CD4-positive, alpha-beta T cell (primary cell): Measurements from ENCODE around the gene INO80. TPM values are rescaled to one million over a fixed set of nuclear protein-coding genes. Genes with fewer than 3 reads are reported as not detected.

ENCODE experiments used
- ATAC-seq: fragments of 200-7000 bp; cut with Tn5 transposase; one replicate; pipeline ENCODE4 v1.10.0; 2022; ENCODE audit warnings: mild to moderate bottlenecking; ENCODE audit not compliant: poor library complexity
- CTCF ChIA-PET: fragments of 350-600 bp; sonication (Branson Sonifier 250); formaldehyde crosslinking; loops from one replicate; lab custom pipeline; 2021; ENCODE audit warnings: antibody characterized with exemption, inconsistent platforms; lab: Charles Lee
- POLR2A ChIA-PET: fragments of 350-600 bp; sonication (Branson Sonifier 250); formaldehyde crosslinking; loops from one replicate; lab custom pipeline; 2021; ENCODE audit warnings: antibody characterized with exemption, inconsistent platforms; lab: Charles Lee
- DNase-seq, 14 experiments: peaks; one replicate each; pipeline ENCODE4 v3.0.0-alpha.2; 2013 to 2020; ENCODE audit warnings: mixed read lengths in 2 of 14
- H3K27ac ChIP-seq, 2 donors: one replicate each; pipeline versions ENCODE4 v1.5.1 to v1.7.0; 2013; ENCODE audit warnings: low read length in 2 of 2, low read depth in 1 of 2, mild to moderate bottlenecking in 1 of 2
- H3K27me3 ChIP-seq, 2 experiments: 1 replicate in 1 of 2; 2 replicates in 1 of 2; pipeline versions ENCODE4 v1.6.1 to v1.7.0; 2013; ENCODE audit warnings: low read length in 2 of 2, control low read depth in 1 of 2, mild to moderate bottlenecking in 1 of 2, moderate library complexity in 1 of 2; ENCODE audit not compliant: insufficient read depth in 2 of 2, control insufficient read depth in 1 of 2
- H3K36me3 ChIP-seq: one replicate; pipeline ENCODE4 v1.6.1; 2013; ENCODE audit warnings: low read length, control low read depth; ENCODE audit not compliant: insufficient read depth
- H3K4me1 ChIP-seq: one replicate; pipeline ENCODE4 v1.6.1; 2013; ENCODE audit warnings: low read length, control low read depth; ENCODE audit not compliant: insufficient read depth
- H3K4me3 ChIP-seq: one replicate; pipeline ENCODE4 v1.5.1; 2013; ENCODE audit warnings: mild to moderate bottlenecking, low read length, moderate library complexity
- H3K9me3 ChIP-seq, 2 experiments: 1 replicate in 1 of 2; 2 replicates in 1 of 2; pipeline versions ENCODE4 v1.6.1 to v1.7.0; 2013; ENCODE audit warnings: low read length in 2 of 2, mild to moderate bottlenecking in 2 of 2, control low read depth in 1 of 2, moderate library complexity in 1 of 2; ENCODE audit not compliant: control insufficient read depth in 1 of 2, insufficient read depth in 1 of 2
- H3K27ac Mint-ChIP-seq: one replicate; pipeline ENCODE4 v1.8.0; 2020; ENCODE audit warnings: mixed read lengths
- H3K27me3 Mint-ChIP-seq: one replicate; pipeline ENCODE4 v1.8.0; 2021; ENCODE audit warnings: mixed read lengths
- H3K36me3 Mint-ChIP-seq: one replicate; pipeline ENCODE4 v1.8.0; 2021; ENCODE audit warnings: low read depth, mixed read lengths
- H3K4me1 Mint-ChIP-seq: one replicate; pipeline ENCODE4 v1.8.0; 2021; ENCODE audit warnings: low read depth, mixed read lengths
- H3K4me3 Mint-ChIP-seq: one replicate; pipeline ENCODE4 v1.8.0; 2020; ENCODE audit warnings: mild to moderate bottlenecking, mixed read lengths
- H3K9me3 Mint-ChIP-seq: one replicate; pipeline ENCODE4 v1.8.0; 2020; ENCODE audit warnings: mixed read lengths
- intact Hi-C, 2 experiments: fragments of 100-400 bp; cut with DNase I in 1 of 2; cut with micrococcal nuclease in 1 of 2; formaldehyde crosslinking; loops; one replicate each; pipeline versions ENCODE4 v1.15.1 to v1.9.0; 2023 to 2025; cut with DNase I, micrococcal nuclease
- total RNA-seq, 174 experiments: library from RNA in 2 of 174; stranded (reverse) in 2 of 174; gene quantifications; one replicate each; pipeline ENCODE4 v1.2.3 and lab custom pipeline; 2021 to 2026
- TF ChIP-seq, protein P1 (sequence below): fragments of 200-600 bp; IDR thresholded peaks from one replicate; pipeline ENCODE4 v1.8.0; 2022; ENCODE audit warnings: antibody characterized with exemption, mild to moderate bottlenecking

INO80 gene
- total RNA-seq, 2 experiments from 2014 or later = 20.3 to 22.9 TPM

DNA sequence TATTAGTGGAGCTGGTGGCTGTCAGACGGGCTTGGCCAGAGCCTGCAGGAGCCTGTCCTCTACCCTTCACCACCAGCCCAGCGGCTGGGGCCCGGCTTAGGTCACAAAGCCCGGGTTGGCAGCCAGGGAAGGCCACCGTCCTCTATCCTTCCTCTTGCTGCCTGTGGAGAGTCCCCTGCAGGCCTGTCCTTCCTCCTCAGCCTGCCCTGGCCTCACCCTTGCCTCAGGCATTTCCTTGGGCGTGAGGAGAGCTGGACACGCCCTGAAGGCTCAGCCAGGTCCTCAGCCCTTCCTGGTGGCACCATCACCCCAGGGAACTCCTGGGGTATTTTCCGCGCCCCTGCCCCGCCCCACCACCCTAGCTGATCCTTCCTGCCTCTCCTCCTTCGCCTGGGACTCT lies 155.2 kb downstream of the INO80 start:
- Histone ChIP-seq H3K4me3 (no peak overlapping the region), H3K36me3 (no peaks in the 10 kb centered on the region), H3K27me3 (no peaks in the 10 kb centered on the region), H3K9me3 (no peaks in the 10 kb centered on the region), H3K4me1 (no peaks in the 10 kb centered on the region), H3K27ac (no peak overlapping the region)
- no peaks in the 10 kb centered on the region for H3K4me1 Mint-ChIP-seq
- DNase-seq = no peak
- H3K36me3 Mint-ChIP-seq = no peaks in the 10 kb centered on the region
- H3K27me3 Mint-ChIP-seq = peaks cover 4% of the 10 kb centered on the region
- no peaks in the 10 kb centered on the region for H3K9me3 Mint-ChIP-seq
- ChIA-PET CTCF (no interaction called here), POLR2A (no interaction called here)
- intact Hi-C loops = no loop called here
- no peak overlapping the region for H3K27ac Mint-ChIP-seq
- no peak for ATAC-seq
- TF ChIP-seq, protein P1, sequence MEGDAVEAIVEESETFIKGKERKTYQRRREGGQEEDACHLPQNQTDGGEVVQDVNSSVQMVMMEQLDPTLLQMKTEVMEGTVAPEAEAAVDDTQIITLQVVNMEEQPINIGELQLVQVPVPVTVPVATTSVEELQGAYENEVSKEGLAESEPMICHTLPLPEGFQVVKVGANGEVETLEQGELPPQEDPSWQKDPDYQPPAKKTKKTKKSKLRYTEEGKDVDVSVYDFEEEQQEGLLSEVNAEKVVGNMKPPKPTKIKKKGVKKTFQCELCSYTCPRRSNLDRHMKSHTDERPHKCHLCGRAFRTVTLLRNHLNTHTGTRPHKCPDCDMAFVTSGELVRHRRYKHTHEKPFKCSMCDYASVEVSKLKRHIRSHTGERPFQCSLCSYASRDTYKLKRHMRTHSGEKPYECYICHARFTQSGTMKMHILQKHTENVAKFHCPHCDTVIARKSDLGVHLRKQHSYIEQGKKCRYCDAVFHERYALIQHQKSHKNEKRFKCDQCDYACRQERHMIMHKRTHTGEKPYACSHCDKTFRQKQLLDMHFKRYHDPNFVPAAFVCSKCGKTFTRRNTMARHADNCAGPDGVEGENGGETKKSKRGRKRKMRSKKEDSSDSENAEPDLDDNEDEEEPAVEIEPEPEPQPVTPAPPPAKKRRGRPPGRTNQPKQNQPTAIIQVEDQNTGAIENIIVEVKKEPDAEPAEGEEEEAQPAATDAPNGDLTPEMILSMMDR = no peak
- H3K4me3 Mint-ChIP-seq = no peak overlapping the region

DNA sequence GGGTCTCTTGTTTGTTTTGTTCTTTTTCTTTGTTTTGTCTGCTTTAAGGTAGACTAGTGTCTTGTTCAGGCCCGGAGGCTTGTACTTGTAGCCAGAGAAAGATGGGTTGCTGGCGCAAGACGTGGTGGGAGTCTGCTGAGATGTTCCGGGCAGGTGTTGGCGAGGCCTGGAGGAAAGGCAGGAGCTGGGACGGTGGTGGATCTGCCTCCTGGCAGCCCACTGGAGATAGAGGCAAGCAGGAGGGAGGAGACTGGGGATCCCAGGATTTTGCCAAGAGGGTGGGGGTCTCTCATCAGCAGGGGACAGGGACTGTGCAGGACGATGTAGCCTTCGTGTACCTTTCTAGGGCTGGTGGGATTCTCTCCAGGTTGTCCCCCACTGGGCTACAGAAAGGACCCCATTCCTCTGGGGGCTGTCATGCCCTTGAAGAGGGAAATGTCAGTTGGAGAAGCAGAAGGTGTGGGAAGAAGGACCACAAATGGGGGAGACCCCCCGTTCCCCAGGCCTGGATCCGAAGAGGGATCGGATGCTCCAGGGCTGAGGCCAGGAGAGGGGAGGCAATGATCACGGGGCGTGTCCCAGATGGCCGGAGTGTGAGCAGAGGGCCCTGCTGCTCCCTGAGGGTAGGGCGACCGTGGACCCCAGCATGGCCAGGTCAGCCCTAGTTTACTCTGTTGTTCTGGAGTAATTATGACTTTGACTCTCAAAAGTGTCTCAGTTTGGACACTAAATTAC lies 155.8 kb downstream of the INO80 start:
- ATAC-seq (no peak), DNase-seq (no peak)
- H3K9me3 Mint-ChIP-seq = no peaks in the 10 kb centered on the region
- CTCF ChIA-PET = no interaction called here
- POLR2A ChIA-PET = no interaction called here
- Histone ChIP-seq H3K27ac (no peak overlapping the region), H3K27me3 (no peaks in the 10 kb centered on the region), H3K4me3 (no peak overlapping the region), H3K4me1 (no peaks in the 10 kb centered on the region), H3K9me3 (no peaks in the 10 kb centered on the region), H3K36me3 (no peaks in the 10 kb centered on the region)
- H3K4me3 Mint-ChIP-seq = no peak overlapping the region
- H3K27ac Mint-ChIP-seq = no peak overlapping the region
- no peaks in the 10 kb centered on the region for H3K4me1 Mint-ChIP-seq
- H3K36me3 Mint-ChIP-seq = no peaks in the 10 kb centered on the region
- H3K27me3 Mint-ChIP-seq = peaks cover 4% of the 10 kb centered on the region
- intact Hi-C loops = no loop called here
- TF ChIP-seq, protein P1 = no peak

DNA sequence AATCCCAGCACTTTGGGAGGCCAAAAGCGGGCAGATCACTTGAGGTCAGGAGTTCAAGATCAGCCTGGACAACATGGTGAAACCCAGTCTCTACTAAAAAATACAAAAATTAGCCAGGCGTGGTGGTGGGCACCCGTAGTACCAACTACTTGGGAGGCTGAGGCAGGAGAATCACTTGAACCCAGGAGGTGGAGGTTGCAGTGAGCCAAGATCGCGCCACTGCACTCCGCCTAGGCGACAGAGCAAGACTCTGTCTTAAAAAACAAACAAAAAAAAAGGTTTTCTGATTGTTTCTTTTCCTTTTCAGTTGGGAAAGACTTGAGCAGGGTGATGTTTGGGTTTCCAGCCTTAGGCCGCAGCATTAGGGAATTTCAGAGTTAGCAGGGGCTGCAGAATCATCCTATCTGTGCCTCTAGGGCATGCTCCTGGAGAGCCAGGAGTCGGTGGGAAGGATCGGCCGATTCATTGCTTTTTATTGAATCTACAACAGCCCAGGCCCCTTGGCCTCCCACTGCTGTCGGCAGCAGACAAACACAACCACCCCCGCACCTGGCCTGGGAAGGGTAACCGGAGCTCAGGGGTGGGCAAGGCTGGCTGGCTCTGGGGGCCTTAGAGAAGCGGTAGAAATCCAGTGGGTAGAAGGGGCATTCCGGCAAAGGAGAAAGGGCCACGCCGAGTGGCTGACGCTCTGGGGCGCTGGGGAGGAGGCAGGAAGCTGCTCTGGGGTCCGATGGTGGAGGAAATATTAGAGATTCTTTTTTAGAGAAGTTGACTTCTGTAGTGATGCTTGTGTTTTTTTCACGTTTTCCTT lies 156.5 kb downstream of the INO80 start:
- TF ChIP-seq, protein P1 = no peak
- Mint-ChIP-seq H3K4me1 (no peaks in the 10 kb centered on the region), H3K4me3 (no peak overlapping the region), H3K36me3 (no peaks in the 10 kb centered on the region), H3K27ac (no peak overlapping the region), H3K27me3 (peaks cover 4% of the 10 kb centered on the region), H3K9me3 (no peaks in the 10 kb centered on the region)
- Histone ChIP-seq H3K4me1 (no peaks in the 10 kb centered on the region), H3K9me3 (no peaks in the 10 kb centered on the region), H3K36me3 (no peaks in the 10 kb centered on the region), H3K27ac (no peak overlapping the region), H3K4me3 (no peak overlapping the region), H3K27me3 (no peaks in the 10 kb centered on the region)
- POLR2A ChIA-PET = no interaction called here
- CTCF ChIA-PET = no interaction called here
- DNase-seq = no peak
- no peak for ATAC-seq
- intact Hi-C loops = loop anchor here in 1 of 2 experiments (10.0 kb wide), 3 partner anchors 55 to 445 kb away; partner anchors contain the start of genes KNL1 and NDUFAF1
